Activated CD4-positive, alpha-beta T cell treated with anti-CD3 and anti-CD28 coated beads, Interleukin-2, amount 50 U/mL, for 24 hours (primary cell): ENCODE results near the gene FRS2.
"Not testable (repeated sequence)": the region's sequence is repeated elsewhere in the genome, so short reads cannot be mapped to it uniquely, and the experiment has no call there.

Source experiments
- DNase-seq, 2 donors: peaks; one replicate each; pipeline ENCODE4 v3.0.0-alpha.2; 2020; ENCODE audit warnings: low read depth in 1 of 2, low spot score in 1 of 2

FRS2 gene

GRCh38 chr12:69575346-69575745, 105.2 kb downstream of the FRS2 start:
- no peak for DNase-seq

DNA sequence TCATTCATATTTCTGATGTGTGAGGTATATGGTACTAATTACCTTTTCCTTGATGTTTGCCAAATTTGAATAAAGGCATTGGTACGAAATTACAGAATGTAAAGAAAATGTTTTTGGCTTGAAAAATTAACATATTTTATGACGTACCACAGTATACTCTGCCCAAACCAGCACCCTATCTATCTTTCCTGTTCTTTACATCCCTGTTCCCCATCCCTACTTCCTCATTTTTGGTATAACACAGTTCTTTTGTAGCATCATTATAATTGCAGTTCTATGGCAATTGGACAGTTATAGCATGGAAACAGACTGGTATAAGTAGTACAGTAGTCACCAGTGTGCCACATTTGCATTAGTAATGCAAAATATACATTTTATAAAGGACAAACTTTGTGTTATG, 108.1 kb downstream of the FRS2 start:
- DNase-seq = no peak

DNA sequence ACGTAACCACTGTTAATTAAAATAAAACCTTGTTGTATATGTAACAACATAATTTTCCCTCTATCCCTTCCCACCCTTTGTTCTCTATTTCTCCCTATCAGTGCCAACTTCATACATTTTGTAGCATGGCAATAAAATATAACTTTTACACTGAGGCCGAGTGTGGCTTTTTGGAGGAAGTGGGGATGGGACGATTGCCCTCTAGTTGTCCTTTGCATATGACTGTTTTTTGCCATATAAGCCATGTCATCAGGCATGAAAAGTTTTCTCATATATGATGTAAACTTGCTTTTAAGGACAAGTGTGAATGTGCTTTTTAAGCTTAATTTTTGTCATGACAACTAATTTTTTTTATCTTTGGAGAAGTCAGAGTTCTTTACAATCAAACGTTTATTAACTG, 108.8 kb downstream of the FRS2 start:
- DNase-seq = no peak

GRCh38 chr12:69580074-69580473, 109.9 kb downstream of the FRS2 start:
- DNase-seq = no peak

DNA sequence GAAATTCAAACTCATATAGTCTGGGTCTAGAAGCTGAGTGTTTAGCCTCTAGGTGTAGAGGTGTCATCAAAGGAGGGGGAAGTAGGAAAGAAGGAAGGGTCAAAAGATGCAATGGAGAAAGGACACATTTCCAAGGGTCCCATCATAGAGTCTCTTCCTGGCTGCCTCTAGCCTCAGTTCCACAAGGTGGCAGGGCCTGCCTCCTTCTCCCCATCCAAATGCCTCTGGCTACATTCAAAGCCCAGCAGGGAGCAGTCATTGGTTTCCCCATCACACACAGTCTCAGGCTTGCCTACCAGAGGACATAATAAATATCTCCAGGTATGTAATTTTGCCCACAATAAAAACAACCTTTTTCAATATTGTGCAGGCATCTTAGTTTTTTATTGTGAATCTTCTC, 113.0 kb downstream of the FRS2 start:
- no peak for DNase-seq

DNA sequence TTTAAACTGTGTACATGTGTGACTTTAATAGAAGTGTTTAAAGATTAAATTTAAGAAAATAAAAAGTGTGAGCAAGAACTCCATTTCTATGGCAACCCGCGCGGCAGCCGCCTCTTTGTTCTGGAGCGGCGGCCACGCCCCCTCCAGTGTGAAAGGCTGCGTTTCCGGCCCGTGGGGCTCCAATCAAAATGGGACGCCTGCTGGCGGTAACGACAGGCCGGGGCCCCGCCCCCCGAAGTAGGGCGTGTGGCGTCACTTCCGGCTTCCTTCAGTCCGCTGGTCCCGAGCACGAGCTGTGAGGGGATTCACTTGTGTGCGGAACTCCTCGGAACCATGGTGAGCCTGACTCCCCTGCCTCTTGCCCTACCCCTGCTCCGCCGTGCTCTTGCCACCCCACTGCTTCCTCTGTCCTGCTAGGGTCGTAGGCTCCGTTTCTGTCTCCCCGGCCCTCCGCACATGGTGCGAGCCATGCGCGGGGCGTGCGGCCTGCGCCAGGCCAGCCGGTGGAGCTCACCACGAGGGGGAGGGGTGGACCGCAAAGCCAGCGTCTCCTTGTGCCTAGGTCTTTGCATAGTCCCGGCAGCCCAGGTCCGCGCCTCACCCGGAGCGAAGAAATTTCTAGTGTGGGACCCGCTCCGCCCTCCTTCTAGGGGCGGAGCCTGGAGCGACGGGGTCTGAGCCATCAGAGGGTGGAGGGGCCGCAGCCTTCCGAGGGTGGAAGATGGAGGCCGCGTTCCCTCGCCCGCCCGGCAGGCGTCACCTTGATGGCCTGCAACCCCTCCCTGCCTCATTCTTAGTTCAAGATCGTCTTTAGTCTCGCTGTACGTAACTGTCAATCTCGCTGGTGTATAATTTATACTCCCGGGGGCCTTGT, 115.2 kb downstream of the FRS2 start, which contains the start of gene CCT2:
Gene CCT2, plus strand, starts transcription at position 271 of the 874 bp plus-strand sequence. Its CDS starts 63 bp downstream, at position 334.
- DNase-seq = peak; percentile 91 to 95

GRCh38 chr12:69588527-69588926, 118.3 kb downstream of the FRS2 start:
- no peak for DNase-seq

DNA sequence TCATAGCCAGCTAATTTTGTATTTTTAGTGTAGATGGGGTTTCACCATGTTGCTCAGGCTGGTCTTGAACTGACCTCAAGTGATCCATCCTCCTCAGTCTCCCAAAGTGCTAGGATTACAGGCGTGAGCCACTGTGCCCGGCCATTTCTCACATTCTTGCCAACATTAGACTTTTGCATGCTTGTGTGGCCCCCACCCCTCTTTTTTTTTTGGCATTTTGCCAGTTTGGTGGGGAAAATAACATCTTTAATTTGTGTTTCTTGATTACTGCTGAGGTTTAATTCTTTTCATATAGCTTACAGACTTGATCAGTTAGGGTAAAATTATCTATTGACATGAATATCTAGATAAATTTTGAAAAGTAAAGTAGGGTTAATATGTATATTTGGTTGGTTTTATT, 118.9 kb downstream of the FRS2 start:
- DNase-seq = no peak

GRCh38 chr12:69595689-69596088, 125.5 kb downstream of the FRS2 start:
- no peak for DNase-seq

DNA sequence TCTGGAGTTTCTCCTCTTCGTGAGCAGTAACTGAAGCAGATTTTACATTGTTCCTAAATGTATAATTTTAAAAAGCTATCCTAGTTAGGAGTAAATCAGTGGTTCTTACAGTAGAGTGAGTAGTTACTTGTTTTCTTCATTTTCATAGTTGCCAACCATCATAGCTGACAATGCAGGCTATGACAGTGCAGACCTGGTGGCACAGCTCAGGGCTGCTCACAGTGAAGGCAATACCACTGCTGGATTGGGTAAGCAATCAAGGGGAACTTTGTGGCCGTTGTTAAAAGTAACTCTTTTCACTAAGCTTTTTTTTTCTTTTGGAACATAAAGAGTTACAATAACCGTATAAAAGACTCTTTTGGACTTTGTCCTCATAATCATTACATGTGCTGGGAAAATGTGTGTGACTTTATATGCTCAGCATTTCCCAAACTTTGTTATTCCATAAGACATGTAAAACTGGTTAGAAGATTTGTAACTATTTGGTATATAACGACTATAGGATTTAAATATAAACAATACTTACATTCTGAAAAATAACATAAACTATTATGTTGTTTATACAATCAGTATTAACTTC, 128.1 kb downstream of the FRS2 start:
- no peak for DNase-seq

- no peak for DNase-seq
Measured at GRCh38 chr12:69600804-69601203, 130.6 kb downstream of the FRS2 start.

DNA sequence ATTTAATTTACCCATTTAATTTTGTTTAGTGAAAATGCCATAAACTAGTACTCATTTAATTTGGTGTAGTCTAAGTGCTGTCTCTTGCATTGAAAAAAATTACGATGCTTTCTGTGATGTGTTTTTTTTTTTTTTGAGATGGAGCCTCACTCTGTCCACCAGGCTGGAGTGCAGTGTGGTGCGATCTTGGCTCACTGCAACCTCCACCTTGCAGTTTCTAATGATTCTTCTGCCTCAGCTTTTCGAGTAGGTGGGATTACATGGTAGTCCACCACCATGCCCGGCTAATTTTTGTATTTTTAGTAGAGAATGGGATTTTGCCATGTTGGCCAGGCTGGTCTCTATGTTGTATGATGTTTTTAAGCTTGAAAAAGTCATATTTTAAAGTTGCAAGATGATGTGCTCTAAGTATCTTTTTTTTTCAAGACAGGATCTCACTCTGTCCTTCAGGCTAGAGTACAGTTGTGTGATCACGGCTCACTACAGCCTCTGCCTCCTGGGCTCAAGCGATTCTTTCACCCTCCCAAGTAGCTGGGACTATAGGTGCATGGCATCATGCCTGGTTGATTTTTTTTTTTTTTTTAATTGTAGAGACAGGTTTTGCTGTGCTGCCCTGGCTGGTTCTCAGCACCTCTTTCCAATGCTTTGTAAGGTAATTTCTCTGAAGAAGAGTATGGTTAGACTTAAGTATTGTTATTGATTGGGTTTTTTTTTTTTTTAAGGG, 131.9 kb downstream of the FRS2 start:
- DNase-seq = no peak

DNA sequence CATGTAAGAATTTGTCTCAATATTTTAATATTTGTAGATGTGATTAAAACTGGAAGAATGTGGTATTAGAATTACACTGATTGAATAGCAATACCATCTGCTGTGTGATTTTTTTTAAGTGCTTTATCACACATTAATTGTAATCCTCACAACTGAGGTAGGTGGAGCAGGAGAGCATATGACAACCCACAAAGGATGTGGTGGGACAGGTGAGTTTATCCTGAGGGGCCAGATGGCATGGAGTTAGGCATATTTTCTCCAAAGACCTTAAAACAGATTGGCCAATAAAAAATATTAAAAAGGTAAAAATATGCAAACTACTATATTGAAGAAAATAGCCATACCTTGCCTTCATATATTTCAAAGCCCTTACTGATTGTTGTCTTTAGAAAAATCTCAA, 132.8 kb downstream of the FRS2 start:
- DNase-seq = no peak

DNA sequence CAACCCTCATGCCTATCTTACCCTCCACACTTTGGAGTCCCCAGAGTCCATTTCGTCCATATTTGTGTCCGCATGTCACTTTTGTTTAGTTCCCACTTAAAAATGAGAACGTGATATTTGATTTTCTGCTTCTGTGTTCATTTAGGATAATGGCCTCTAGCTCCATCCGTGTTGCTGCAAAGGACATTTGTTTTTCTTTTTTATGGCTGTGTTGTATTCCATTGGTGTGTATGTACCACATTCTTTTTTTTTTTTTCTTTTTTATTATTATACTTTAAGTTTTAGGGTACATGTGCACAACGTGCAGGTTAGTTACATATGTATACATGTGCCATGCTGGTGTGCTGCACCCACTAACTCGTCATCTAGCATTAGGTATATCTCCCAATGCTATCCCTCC, 133.4 kb downstream of the FRS2 start:
- not testable (repeated sequence) for DNase-seq

- not testable (repeated sequence) for DNase-seq
Measured at GRCh38 chr12:69604275-69604674, 134.1 kb downstream of the FRS2 start.

DNA sequence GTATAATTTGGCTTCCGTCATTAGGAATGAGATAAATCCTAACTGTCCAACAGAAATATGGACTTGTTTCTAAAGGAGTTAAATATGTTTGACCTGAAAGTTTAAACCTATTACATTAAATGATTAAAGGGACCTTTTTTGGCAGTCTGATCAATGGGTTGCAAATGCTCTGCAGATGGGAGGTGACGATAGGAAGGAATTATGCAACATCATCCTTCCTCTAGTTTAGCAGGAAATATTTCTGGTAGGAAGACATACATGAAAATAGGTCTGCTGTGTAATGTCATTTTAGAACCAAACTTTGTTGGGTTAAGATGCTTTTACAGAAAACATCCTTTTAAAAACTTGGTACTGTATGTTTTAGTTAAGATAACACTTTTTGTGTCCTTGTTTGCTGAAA, 137.9 kb downstream of the FRS2 start:
- DNase-seq = no peak

DNA sequence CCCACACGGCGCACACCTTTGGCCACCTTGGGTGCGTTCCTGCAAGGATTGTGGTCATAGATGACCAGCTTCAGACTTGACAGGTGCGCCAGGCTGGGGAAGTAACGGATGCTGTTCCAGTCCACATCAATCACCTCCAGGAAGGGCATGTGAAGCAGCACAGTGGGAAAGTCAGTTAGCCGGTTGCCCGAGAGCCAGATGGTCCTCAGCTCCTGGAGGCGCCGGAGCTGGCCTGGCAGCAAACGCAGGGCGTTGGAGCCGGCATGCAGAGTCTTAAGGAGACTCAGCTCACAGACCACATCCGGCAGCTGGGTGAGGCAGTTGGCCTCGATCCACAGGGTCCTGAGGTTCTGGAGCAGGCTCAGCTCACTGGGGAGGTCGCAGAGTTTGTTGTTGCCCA, 139.9 kb downstream of the FRS2 start:
- DNase-seq = no peak

- DNase-seq = no peak
Measured at GRCh38 chr12:69610729-69611128, 140.5 kb downstream of the FRS2 start, which contains the start of gene LRRC10. TSS of gene LRRC10 (minus strand) at chr12:69610907. CDS start at chr12:69610838, 69 bp downstream.

GRCh38 chr12:69613351-69613750, 143.2 kb downstream of the FRS2 start:
- no peak for DNase-seq

GRCh38 chr12:69616025-69616424, 145.8 kb downstream of the FRS2 start:
- DNase-seq = no peak

- no peak for DNase-seq
Measured at GRCh38 chr12:69619050-69619449, 148.9 kb downstream of the FRS2 start.

DNA sequence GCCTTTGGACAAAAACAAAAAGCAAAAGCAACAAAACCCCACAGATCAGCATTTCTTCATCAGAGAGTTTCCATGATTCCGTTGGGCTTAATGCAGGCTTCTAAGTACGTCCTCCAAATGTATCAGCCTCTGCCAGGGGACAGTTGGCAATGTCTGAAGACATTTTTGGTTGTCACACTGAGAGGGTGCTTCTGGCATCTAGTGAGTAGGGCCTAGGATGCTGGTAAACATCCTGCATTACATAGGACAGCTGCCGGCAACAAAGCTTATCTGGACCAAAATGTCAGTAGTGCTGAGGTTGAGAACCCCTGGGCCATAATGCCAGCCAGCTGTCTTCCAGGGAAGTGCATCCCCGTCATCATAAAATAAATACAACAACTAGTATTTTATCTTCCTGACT, 149.9 kb downstream of the FRS2 start:
- no peak for DNase-seq
